HL-60/S4 (cell line): ENCODE data around the gene CARS1.
"Not testable (repeated sequence)": the region's sequence is repeated elsewhere in the genome, so short reads cannot be mapped to it uniquely, and the experiment has no call there.

Experiments
- in situ Hi-C: fragments of 300-500 bp; cut with MboI; formaldehyde crosslinking; loops from 2 replicates; pipeline ENCODE4 v1.14.3; 2022; ENCODE audit warnings: low sequenced_read_pairs

Gene CARS1

DNA sequence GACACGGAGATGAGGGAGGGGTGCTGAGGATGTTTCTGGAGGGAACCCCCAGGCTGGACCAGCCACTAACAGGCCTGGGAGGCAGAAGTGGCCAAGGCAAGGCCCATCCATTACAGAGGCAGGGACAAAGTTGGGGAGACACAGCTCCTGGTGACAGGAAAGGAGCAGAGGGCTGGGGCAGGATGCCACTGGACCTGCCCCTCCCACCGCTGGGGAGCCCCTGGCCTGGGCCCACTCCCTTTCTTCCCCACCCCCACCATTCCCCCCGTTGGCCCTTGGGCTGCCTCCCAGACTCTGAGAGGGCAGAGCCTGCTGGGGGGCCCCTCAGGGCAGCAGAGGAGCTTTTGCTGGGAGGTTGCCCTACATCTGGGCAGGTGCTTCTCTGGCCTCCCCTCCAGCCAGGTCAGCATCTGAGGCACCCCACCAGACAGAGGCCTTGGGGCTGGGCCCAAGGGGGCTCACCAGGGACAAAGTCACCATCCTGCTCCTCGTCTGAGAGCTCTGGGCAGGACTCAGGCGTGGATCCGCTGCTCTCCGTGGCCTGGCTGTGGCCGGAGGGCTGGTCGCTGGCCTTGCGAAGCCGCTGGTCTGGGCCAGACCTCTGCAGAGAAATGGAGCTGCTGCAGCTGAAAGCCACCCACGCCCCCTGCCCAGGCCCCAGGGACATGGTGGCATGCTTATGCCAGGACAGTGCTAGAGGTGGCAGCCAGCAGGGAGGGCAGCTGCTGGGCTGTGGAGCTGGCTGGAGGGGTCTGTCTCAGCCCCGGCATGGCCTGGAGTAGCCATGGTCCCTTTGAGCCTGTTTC is 33.1 kb upstream of the CARS1 start:
- in situ Hi-C loops: loop anchor here (10.0 kb wide), 1 partner anchor 55 kb away; no protein-coding TSS in a partner anchor

DNA sequence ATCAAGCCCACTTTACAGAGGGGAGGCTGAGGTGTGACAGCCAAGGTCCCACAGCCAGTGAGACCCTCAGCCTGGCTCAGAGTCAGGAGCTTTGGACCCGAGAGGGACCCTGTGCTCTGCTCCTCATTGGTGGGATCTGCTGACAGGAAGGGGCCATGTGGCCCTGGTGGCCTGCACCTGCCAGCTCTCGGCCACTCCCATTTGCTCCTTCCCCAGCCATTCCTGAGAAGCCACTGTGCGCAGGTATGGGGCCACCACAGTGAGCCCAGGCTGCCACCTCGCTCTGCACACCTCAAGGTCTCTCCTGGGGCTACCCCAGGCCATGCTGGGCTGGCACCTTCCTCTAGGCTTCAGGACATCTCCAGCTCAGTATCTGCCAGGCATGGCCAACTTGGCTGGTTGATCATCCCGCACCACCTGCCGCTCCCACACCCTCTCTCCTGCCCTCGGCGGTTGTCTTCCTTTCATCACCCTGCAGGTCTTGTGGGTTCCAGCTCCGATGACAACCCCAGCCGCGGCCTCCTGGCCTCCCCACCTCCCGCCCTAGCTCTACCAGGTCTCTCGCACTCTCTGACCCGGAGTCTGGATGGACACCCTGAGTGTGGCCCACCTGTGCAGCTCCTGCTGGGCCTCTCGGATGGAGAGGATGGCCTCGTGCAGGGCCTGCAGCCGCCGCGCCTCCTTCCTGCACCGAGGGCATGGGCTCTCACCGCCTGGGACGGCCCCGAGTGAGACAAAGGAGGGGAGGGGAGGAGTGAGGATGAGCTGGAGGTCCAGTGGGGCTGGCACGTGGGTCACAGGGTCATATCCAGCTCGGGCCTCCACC is 32.2 kb upstream of the CARS1 start:
- in situ Hi-C loops: loop anchor here (10.0 kb wide), 1 partner anchor 55 kb away; no protein-coding TSS in a partner anchor

DNA sequence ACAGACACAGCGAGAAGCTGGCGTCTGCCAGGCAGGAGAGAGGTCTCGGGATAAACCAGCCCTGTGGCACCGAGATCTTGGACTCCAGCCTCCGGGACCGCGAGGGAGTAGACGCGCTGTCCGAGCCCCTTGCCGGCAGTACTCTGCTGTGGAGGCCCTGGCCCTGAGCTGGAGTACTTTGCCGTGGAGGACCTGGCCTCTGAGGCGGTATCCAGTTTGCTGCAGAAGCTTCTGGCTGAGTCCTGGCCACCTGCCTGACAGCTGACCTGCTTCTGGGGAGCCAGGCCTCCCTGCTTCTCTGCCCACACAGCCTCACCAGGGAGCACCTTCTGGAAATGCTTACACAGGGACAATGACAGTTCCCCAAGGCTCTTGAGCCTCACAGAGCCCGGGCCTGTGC is 31.6 kb upstream of the CARS1 start:
- in situ Hi-C loops: no loop called here

DNA sequence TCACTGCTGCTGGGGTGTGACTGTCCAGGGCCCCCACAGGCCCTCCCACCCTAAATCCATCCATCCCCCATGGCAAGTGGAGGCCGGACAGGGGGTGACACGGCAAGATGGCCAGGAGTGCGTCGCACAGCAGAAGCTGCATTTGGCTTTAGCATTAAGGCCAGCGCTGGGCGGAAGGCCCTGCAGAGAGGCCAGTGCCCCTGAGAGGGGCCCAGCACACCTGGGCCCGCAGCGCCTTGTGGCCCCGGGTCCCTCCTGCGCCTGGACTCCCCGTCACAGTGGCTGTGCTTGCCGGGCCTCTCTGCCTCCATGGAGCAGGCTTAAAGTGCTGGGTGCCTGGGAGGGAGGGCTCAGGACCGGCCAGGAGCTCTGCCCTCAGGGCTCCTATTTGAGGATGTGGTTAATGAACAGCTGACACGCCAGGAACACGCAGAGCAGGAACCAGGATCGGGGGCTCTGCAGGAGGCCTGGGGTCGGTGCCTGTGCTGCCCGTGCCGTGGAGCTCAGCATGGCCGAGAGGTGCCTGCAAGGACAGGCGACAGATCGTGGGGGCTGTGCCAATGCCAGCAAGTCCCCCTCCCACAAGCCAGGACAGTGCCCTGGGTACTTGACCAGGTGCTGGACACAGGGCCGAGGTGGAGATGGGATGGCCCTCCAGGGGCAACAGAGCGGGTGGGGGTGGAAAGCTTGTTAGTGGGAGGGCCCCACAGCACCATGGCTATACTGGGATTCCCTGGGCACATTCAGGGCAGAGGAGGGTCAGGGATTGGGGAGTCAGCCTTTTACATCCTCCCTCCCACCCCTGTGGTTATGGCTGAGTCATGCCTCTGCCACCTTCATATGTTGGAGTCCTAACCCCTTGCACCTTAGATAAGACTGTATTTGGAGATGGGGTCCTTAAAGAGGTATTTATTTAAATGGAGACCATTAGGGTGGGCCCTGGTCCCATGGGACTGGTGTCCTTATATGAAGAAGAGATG is 30.9 kb upstream of the CARS1 start:
- in situ Hi-C loops: no loop called here

DNA sequence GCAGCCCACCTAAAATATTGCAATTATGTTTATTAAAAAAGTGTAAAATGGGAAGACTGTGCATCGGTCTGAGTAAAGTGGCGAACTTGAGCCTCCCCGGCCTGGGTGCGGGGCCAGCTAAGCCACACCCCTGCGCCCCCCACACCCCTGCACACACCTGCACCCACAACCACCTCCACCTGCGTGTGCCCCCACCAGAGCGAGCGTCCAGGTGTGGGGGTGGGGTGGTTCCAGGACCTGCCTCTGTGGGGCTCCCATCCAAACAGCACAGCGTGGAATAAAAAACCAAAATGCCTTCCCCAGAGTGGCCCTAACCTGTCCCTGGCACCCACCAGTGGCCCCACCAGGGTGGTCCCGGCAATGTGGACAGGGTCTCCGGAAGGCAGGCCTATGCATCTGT is 30.1 kb upstream of the CARS1 start:
- in situ Hi-C loops: no loop called here

DNA sequence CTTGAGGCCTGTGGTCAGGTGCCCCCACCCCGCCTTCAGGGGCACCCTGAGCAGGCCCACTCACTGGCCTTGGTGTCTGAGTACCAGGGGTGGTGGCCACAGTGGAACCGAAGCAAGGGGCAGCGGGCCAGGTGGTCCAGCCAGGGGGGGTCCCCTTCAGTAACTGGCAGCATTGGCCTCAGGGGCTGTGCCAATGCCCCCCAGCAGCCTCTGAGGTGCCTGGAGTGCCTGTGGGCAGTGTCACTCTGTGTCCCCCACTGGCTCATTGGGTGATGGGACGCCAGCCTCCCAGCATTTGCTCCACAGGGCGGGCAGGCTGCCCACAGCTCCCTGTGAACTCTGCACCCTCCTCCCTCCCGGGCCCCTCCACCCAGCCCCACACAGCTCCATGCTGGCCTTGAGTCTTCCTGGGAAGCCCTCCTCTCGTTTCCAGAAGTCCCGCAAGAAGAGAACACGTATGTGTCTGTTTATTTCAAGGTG is 29.5 kb upstream of the CARS1 start:
- in situ Hi-C loops: no loop called here

DNA sequence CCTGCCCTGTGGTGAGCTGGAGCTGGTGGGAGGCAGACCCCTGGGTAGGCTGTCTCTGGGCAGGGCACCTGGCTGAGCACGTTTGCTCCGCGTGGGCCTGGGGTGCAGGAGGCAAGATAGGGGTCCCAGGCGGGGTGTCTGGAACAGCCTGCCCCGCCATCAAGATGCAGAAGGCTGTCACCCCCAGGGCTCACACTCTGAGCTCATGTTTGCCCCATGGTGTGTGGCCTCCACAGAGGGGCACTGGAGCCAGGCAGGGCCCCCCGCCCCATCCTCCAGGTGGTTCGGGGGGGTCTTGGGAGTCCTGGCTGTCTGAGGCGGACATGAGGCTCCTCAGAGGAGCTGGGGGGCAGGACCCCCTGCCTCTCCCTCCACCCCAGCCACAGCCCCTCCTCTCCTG is 28.9 kb upstream of the CARS1 start:
- in situ Hi-C loops: no loop called here

DNA sequence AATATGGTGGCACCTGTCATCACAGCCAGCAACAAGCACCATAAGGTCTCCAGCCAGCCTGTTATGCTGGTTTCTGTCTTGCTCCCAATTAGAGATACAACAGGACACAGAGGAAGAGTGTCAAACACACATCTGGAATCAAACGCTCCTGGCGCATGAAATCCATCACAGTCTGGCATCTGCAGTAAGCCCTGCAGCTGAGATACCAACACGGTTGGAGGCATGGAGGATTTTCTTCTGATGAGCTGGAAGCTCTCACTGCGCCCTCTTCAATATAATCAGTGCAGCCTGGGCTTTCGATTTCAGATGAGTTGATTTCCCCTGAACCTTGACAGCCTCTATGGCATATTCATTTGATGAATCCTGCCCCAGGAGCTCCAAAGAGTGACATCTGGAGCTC is 27.8 kb upstream of the CARS1 start:
- in situ Hi-C loops: no loop called here

DNA sequence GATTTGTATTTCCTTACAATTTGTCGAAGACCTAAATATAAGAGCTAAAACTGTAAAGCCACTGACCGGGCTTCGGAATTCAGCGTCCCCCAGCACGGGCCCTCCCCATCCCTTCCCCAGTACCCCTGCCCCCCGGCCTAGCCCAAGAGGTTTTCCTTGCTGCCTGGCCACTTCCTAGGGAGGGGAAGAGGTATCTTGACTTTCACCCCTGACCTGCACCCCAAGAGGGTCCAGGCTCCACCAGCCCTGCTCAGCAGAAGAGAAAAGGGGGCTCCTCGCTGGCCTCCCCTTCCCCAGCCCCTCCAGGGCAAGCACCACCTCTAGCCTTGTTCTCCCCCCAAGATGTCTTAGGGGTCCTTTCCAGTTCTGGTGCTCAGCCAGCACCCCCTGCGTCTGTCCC is 26.1 kb upstream of the CARS1 start:
- in situ Hi-C loops: no loop called here

DNA sequence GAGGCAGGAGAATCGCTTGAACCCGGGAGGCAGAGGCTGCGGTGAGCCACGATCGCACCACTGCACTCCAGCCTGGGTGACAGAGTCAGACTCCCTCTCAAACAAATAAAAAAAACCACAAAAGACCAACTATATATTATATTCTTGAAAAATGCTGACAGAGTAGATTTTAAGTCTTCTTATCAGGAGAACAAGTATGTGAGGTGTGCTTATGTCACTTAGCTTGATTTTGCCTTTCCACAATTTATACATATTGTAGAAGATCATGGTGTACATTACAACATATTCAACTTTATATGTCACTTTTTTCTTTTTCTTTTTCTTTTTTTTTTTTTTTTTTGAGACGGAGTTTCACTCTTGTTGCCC is 24.1 kb upstream of the CARS1 start:
- in situ Hi-C loops: no loop called here

DNA sequence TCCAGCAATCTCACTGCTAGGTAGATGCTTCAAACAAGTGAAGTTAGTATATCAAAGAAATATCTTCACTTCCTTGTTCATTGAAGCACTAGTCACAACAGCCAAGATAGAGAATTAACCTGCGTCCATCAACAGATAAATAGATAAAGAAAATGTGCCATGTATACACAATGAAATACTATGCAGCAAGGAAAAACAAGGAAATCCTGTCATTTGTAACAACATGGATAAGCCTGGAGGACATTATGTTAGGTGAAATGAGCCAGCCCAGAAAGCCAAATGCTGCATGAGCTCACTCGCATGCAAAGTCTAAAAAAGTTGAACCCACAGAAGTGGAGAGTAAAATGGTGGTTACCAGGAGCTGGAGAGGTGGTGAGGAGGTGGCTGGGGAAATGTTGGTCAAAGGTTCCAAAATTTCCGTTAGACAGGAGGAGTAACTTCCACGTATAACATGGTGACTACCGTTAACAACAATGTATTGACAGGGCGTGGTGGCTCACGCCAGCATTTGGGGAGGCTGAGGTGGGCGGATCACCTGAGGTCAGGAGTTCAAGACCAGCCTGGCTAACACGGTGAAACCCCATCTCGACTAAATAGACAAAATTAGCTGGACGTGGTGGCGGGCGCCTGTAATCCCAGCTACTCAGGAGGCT is 23.6 kb upstream of the CARS1 start:
- in situ Hi-C loops: no loop called here

DNA sequence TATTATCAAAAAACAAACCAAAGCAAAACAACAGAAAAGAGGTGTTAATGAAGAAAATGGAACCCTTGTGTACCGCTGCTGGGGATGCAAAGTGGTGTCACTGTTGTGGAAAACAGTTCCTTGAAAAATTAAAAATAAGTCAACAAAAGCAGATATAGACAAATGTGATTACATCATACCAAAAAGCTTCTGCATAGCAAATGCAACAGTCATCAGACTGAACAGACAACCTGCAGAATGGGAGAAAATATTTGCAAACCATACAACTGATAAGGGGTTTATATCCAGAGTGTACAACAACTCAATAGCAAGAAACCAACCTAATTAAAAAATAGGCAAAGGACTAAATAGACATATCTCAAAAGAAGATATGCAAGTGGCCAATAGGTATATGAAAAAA is 22.9 kb upstream of the CARS1 start:
- in situ Hi-C loops: no loop called here

DNA sequence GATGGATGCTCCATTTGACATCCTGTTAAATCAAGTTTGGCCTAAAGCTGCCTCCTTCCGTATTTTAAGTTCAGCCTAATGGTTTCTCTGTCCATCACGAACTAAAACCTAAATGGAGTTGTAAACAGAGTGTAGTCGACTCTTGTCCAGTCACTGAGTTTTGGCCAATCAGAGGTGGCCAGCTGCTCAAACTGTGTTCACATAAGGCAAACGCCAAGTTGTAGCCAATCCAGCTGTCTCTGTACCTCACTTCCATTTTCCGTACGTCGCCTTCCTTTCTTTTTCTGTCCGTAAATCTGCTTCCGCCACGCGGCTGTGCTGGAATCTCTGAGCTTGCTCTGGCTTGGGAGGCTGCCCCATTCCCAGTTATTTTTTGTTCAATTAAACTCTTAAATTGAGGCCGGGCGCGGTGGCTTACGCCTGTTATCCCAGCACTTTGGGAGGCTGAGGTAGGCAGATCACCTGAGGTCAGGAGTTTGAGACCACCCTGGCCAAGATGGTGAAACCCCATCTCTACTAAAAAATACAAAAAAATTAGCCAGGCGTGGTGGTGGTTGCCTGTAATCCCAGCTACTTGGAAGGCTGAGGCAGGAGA is 20.7 kb upstream of the CARS1 start:
- in situ Hi-C loops: no loop called here

DNA sequence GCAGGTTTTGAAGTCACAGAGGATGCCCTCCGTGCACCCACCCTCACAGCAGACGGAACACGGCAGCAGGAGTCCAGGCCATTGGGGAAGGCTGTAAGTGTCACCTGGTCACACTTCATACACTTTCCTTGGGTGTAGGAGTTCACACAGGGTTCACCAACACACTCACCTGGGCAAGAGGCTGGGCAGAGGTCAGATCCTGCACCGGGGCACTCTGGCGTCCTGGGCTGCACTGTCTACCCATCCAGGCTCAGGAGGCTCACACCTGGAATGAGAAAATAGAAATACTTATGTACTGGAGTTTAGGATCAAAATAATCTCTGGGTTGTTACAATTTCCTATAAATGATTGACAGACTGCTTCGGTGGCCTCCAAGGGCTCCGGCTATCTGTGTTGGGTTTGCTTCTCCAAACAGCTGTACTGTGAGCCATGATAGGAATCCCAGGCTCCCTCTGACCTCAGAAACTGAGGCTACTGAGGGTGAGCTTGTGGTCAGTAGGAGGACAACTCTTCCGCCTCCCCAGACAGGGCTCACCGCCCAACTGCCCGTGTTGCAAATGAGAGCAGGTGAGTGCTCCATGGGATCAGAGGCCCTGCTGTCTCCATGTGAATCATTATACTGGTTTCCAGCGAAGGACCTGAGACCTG is 20.1 kb upstream of the CARS1 start:
- in situ Hi-C loops: no loop called here

DNA sequence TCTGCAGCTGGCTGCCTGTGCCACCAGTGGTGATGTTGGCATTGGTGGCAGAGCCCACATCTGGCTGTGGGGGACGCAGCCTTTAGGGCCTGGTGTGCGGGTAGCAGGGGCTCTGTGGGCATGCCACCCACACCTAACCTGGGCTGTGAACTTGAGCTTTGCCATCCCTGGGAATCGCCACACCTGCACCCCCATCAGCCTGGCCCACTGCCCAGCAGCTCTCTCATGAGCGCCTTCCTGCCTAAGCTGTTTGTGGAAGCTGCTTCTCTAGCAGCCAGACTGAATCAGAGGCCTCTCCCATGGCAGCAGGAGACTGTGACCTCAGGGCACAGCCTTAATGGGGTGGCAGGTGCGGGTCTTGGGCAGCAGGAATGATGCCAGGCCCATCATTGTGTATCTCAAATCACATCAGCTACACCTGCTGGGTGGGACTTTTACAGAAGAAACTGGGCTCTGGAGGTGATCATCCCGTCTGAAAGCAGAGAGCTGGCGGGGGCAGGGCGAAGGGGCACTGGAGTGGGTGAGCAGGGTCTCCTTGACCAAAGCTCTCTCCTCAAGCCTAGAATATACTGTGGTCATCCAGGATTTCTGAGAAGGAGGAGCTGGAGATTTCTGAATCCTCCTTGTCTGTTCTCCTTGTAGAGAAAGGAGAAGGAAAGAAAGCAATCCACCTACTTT is 17.8 kb upstream of the CARS1 start:
- in situ Hi-C loops: no loop called here

DNA sequence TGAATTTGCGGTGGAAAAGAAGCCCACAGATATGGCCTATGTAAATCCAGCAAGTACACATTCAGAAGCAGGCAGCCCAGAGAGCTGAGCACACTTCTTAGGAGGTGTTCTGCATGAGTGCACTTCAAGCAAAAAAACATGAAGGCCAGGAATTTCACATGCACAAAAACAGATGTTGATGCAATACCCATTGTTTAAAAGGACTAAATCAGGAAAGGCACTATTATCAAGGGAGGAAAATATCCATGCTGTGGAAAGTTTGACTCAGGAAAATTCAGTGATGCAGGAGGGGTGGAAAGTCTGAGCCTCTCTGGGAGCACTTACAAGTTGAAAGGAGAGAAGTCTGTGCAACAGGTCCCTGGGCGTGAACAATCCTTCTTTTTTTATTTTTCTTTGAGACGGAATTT is 15.8 kb upstream of the CARS1 start:
- in situ Hi-C loops: no loop called here

DNA sequence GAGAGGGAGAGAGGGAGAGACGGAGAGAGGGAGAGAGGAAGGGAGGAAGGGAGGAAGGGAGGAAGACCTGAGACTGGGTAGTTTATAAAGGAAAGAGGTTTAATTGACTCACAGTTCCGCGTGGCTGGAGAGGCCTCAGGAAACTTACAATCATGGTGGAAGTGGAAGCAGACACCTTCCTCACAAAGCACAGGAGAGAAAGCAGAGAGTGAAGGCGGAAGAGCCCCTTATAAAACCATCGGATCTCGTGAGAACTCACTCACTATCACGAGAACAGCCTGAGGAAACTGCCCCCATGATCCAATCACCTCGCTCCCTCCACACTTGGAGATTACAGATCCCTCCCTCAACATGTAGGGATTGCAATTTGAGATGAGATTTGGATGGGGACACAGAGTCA is 12.2 kb upstream of the CARS1 start:
- in situ Hi-C loops: no loop called here

DNA sequence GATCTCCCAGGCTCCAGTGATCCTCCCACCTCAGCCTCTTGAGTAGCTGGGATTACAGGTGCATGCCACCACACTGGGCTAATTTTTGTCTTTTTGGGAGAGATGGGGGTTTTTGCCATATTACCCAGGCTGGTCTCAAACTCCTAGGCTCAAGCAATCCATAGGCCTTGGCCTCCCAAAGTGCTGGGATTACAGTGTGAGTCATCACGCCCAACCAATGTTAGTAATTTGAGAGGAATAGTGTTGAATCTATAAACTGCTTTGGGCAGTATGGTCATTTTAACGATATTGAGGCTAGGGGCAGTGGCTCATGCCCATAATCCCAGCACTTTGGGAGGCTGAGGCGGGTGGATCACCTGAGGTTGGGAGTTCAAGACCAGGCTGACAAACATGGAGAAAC is 9.1 kb upstream of the CARS1 start:
- in situ Hi-C loops: not testable (repeated sequence)

DNA sequence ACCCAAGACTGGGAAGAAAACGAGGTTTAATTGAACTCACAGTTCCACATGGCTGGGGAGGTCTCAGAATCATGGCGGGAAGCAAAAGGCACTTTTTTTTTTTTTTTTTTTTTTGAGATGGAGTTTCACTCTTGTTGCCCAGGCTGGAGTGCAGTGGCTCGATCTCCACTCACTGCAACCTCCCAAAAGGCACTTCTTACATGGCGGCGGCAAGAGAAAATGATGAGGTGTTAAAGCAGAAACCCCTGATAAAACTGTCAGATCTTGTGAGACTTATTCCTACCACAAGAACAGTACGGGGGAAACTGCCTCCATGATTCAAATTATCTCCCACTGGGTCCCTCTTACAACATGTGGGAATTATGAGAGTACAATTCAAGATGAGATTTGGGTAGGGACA is 7.5 kb upstream of the CARS1 start:
- in situ Hi-C loops: not testable (repeated sequence)
